Posterior vena cava (tissue), 2 donors: Measurements from ENCODE around the gene CDHR1. TPM values are rescaled to one million over a fixed set of nuclear protein-coding genes. Genes with fewer than 3 reads are reported as not detected.
A peak's percentile ranks its signal among the peaks of the same experiment; 100 is the strongest.

Source experiments
- DNase-seq: peaks from one replicate; pipeline ENCODE4 v3.0.0-alpha.2; 2020; ENCODE audit warnings: low spot score
- intact Hi-C, 2 donors: fragments of 100-400 bp; cut with DNase I; formaldehyde crosslinking; loops; one replicate each; pipeline versions ENCODE4 v1.14.1 to v1.14.2; 2022 to 2023
- total RNA-seq, 2 donors: library from RNA; stranded (reverse); fragmentation: NEBNext Ultra II Directional; extraction: Animal tissue kit (Norgen Biotek cat#: 25700); gene quantifications; one replicate each; pipeline ENCODE4 v1.2.1, GENCODE V29; 2021
- donor health status: DM: yes; HTN: yes; CAD: no.
- donor health status: DM: yes; HTN: yes; CAD: no.

CDHR1 gene
- total RNA-seq, 2 donors from 2014 or later: 0.14 to 0.28 TPM

- intact Hi-C loops: no loop called here
- peak; percentile 56 for DNase-seq
Measured at GRCh38 chr10:84214612-84215235, 20.4 kb downstream of the CDHR1 start.

- intact Hi-C loops: no loop called here
- no peak for DNase-seq
Measured at GRCh38 chr10:84216834-84217233, 22.5 kb downstream of the CDHR1 start.

GRCh38 chr10:84217746-84218145 lies 23.4 kb downstream of the CDHR1 start:
- no peak for DNase-seq
- intact Hi-C loops: no loop called here

GRCh38 chr10:84221916-84222315 lies 27.6 kb downstream of the CDHR1 start:
- DNase-seq: no peak

GRCh38 chr10:84224411-84225028 lies 30.2 kb downstream of the CDHR1 start:
- intact Hi-C loops: no loop called here
- DNase-seq: no peak

More at GRCh38 chr10:84221916-84222315, 27.6 kb downstream of the CDHR1 start:
- intact Hi-C loops: no loop called here

- intact Hi-C loops: no loop called here
- no peak for DNase-seq
Measured at GRCh38 chr10:84225427-84226173, 31.3 kb downstream of the CDHR1 start, which contains the start of gene LRIT2. LRIT2 (minus strand) TSS chr10:84225544; CDS start chr10:84225520, 24 bp downstream.

- intact Hi-C loops: no loop called here
- DNase-seq: no peak
Measured at GRCh38 chr10:84226616-84227015, 32.3 kb downstream of the CDHR1 start.

GRCh38 chr10:84227810-84228209 lies 33.5 kb downstream of the CDHR1 start:
- intact Hi-C loops: no loop called here
- DNase-seq: no peak

- DNase-seq: no peak
- intact Hi-C loops: no loop called here
Measured at GRCh38 chr10:84230359-84230758, 36.0 kb downstream of the CDHR1 start.

GRCh38 chr10:84232376-84232775 lies 38.0 kb downstream of the CDHR1 start:
- intact Hi-C loops: no loop called here

GRCh38 chr10:84233940-84234339 lies 39.6 kb downstream of the CDHR1 start:
- no peak for DNase-seq
- intact Hi-C loops: no loop called here

More at GRCh38 chr10:84232376-84232775, 38.0 kb downstream of the CDHR1 start:
- DNase-seq: no peak

GRCh38 chr10:84234479-84234878 lies 40.1 kb downstream of the CDHR1 start:
- intact Hi-C loops: no loop called here
- DNase-seq: no peak

GRCh38 chr10:84235096-84235495 lies 40.8 kb downstream of the CDHR1 start:
- intact Hi-C loops: loop anchor here in 1 of 2 donors (5.0 kb wide), 1 partner anchor 1792 kb away; no protein-coding TSS in a partner anchor
- DNase-seq: no peak

- no peak for DNase-seq
- intact Hi-C loops: loop anchor here in 1 of 2 donors (5.0 kb wide), 1 partner anchor 1790 kb away; no protein-coding TSS in a partner anchor
Measured at GRCh38 chr10:84236807-84237198, 42.5 kb downstream of the CDHR1 start.

GRCh38 chr10:84237199-84238051 lies 43.1 kb downstream of the CDHR1 start:
- intact Hi-C loops: loop anchor here in 1 of 2 donors (5.0 kb wide), 1 partner anchor 1790 kb away; no protein-coding TSS in a partner anchor
- no peak for DNase-seq

- DNase-seq: no peak
Measured at GRCh38 chr10:84238909-84239308, 44.6 kb downstream of the CDHR1 start.

GRCh38 chr10:84241185-84241790 lies 47.0 kb downstream of the CDHR1 start, which contains the start of gene LRIT1:
LRIT1 (minus strand) TSS chr10:84241546; CDS start chr10:84241439, 107 bp downstream.
- DNase-seq: no peak
- intact Hi-C loops: loop anchor here in 1 of 2 donors (2.0 kb wide), 1 partner anchor 74 kb away; no protein-coding TSS in a partner anchor

More at GRCh38 chr10:84238909-84239308, 44.6 kb downstream of the CDHR1 start:
- intact Hi-C loops: loop anchor here in 1 of 2 donors (5.0 kb wide), 1 partner anchor 1788 kb away; no protein-coding TSS in a partner anchor

GRCh38 chr10:84243759-84244158 lies 49.4 kb downstream of the CDHR1 start:
- no peak for DNase-seq
- intact Hi-C loops: no loop called here
